CD4-positive, alpha-beta T cell treated with Interleukin-4 for 1 hour (primary cell): ENCODE results near the gene TBL2.
"Not testable (repeated sequence)": the region's sequence is repeated elsewhere in the genome, so short reads cannot be mapped to it uniquely, and the experiment has no call there.

Experiments
- DNase-seq, 2 donors: peaks; one replicate each; pipeline ENCODE4 v3.0.0-alpha.2; 2020 to 2022

The TBL2 gene

GRCh38 chr7:73606801-73607691 is 28.7 kb upstream of the TBL2 start:
- DNase-seq, result peak; percentile 50 to 54

GRCh38 chr7:73605601-73606220 is 27.3 kb upstream of the TBL2 start:
- no peak for DNase-seq

- DNase-seq, result no peak
Observed at GRCh38 chr7:73602721-73603651, 24.6 kb upstream of the TBL2 start.

GRCh38 chr7:73599916-73600315 is 21.5 kb upstream of the TBL2 start:
- DNase-seq, result no peak

GRCh38 chr7:73599151-73599882 is 20.9 kb upstream of the TBL2 start:
- DNase-seq, result no peak

- DNase-seq, result no peak
Observed at GRCh38 chr7:73597978-73598782, 19.8 kb upstream of the TBL2 start.

GRCh38 chr7:73596191-73597065 is 18.0 kb upstream of the TBL2 start:
- DNase-seq, result no peak

GRCh38 chr7:73595358-73595757 is 17.0 kb upstream of the TBL2 start:
- no peak for DNase-seq

GRCh38 chr7:73593207-73594045 is 15.0 kb upstream of the TBL2 start:
- DNase-seq, result no peak

- DNase-seq, result no peak
Observed at GRCh38 chr7:73586911-73587310, 8.5 kb upstream of the TBL2 start.

GRCh38 chr7:73585196-73585595 is 6.8 kb upstream of the TBL2 start:
- DNase-seq, result no peak

- DNase-seq, result no peak
Observed at GRCh38 chr7:73582664-73583202, 4.4 kb upstream of the TBL2 start.

- DNase-seq, result not testable (repeated sequence)
Observed at GRCh38 chr7:73581006-73581405, 2.6 kb upstream of the TBL2 start.

- no peak for DNase-seq
Observed at GRCh38 chr7:73577627-73578341, 595 bp downstream of the TBL2 start.

- no peak for DNase-seq
Observed at GRCh38 chr7:73573791-73574190, 4.6 kb downstream of the TBL2 start.

GRCh38 chr7:73573276-73573675 is 5.1 kb downstream of the TBL2 start:
- no peak for DNase-seq

GRCh38 chr7:73572767-73573186 is 5.6 kb downstream of the TBL2 start:
- no peak for DNase-seq

- DNase-seq, result no peak
Observed at GRCh38 chr7:73570977-73571376, 7.4 kb downstream of the TBL2 start.

- no peak for DNase-seq
Observed at GRCh38 chr7:73570521-73570920, 7.9 kb downstream of the TBL2 start.
